Adipocyte (in vitro differentiated cells): ENCODE measurements around the gene SLC37A4.

ENCODE experiments used
- DNase-seq: peaks from one replicate; pipeline ENCODE4 v3.0.0-alpha.2; 2015; ENCODE audit warnings: low read depth
- H3K27me3 ChIP-seq: replicated peaks from 2 replicates; pipeline ENCODE4 v1.7.0; 2013; ENCODE audit warnings: mild to moderate bottlenecking, low read length, moderate library complexity; ENCODE audit not compliant: control insufficient read depth, insufficient read depth
- H3K36me3 ChIP-seq: 2 replicates; pipeline ENCODE4 v1.7.0; 2013; ENCODE audit warnings: low read length, mild to moderate bottlenecking, moderate library complexity; ENCODE audit not compliant: control insufficient read depth, insufficient read depth, severe bottlenecking
- H3K4me1 ChIP-seq: 2 replicates; pipeline ENCODE4 v1.7.0; 2013; ENCODE audit warnings: mild to moderate bottlenecking, low read length, moderate library complexity; ENCODE audit not compliant: control insufficient read depth, insufficient read depth
- H3K4me3 ChIP-seq: 2 replicates; pipeline ENCODE4 v1.7.0; 2013; ENCODE audit warnings: mild to moderate bottlenecking, low read length, moderate library complexity
- H3K9ac ChIP-seq: 2 replicates; pipeline ENCODE4 v1.7.0; 2013; ENCODE audit warnings: mild to moderate bottlenecking, low read length, moderate library complexity
- H3K9me3 ChIP-seq: 2 replicates; pipeline ENCODE4 v1.7.0; 2013; ENCODE audit warnings: mild to moderate bottlenecking, low read length, moderate library complexity; ENCODE audit not compliant: control insufficient read depth

Gene SLC37A4

DNA sequence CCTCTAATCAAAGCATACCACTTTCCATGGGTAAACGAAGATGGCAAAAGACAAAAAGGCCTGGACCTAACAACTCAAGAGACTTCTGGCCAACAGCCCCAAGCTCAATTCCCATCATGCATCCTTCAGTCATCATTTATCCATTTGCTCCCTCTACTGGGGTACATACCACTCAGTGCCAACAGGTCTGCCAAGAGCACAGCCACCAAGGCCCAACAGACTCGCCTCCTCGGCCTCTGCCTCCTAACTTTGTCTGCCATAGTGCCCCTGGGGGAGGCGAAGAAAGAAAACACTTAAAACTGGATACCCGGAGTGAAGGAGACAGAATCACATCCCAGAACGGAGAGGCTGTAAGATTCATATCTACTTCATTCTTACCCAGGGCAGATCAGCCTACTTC lies 25.2 kb upstream of the SLC37A4 start:
- Histone ChIP-seq H3K36me3 (peaks cover 44% of the 10 kb centered on the region), H3K27me3 (no peaks in the 10 kb centered on the region), H3K4me3 (peak overlapping the region; percentile 90), H3K4me1 (peaks cover 13% of the 10 kb centered on the region), H3K9ac (peak overlapping the region; percentile 90), H3K9me3 (no peaks in the 10 kb centered on the region)
- peak; percentile 54 for DNase-seq

DNA sequence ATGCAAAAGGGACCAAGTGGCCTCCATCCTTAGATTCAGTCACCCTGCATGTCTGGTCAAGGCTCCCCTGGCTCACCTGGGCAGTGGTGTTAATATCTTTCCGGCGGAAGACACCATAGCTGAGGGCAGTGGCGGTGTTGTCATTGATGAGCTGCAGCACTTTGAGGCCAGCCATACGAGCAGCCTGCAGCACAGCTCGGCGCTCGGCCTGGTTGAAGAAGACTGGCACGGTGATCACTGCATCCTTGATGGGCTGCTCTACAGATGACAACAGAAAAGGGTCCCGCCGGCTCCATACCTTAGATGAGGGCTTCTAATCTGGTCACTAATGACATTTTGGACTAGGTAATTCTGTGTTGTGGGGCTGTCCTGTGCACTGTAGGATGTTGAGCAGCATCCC lies 23.7 kb upstream of the SLC37A4 start:
- DNase-seq = no peak
- H3K4me1 ChIP-seq = peaks cover 13% of the 10 kb centered on the region
- H3K9me3 ChIP-seq = no peaks in the 10 kb centered on the region
- no peak overlapping the region for H3K4me3 ChIP-seq
- peaks cover 56% of the 10 kb centered on the region for H3K36me3 ChIP-seq
- H3K9ac ChIP-seq = no peak overlapping the region
- no peaks in the 10 kb centered on the region for H3K27me3 ChIP-seq

DNA sequence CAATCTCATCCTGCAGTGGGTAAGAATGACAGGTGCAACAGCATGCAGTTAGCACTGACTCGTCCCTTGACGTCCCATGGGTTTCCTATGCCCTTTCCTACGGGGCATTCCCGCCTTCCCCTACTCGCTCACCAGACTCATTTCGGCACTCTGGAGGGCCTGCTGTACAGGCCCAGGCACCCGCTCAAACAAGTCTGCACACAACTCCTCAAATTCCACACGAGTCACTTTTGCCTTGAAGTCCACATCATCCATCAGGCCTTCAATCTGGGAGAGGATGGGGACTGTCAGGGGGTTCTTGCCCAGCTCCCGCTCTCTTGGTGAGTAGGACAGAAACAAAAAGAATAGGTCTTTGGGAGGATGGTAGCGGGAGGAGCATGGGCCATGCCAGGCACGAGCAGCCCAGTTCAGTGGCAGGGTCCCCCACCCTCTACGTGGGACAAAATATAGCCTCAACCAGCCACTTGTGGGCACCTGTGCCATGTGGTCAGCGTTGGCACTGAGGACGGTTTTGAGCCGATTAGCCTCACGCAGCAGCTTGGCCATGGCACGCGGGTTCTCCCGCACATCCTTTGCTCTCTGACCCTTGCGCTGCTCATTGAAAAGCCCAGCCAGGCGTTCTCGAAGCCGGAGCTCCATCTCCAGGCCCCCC lies 21.6 kb upstream of the SLC37A4 start:
- Histone ChIP-seq H3K36me3 (peaks cover 77% of the 10 kb centered on the region), H3K27me3 (no peaks in the 10 kb centered on the region), H3K4me1 (peaks cover 9% of the 10 kb centered on the region), H3K9me3 (no peaks in the 10 kb centered on the region), H3K4me3 (no peak overlapping the region), H3K9ac (no peak overlapping the region)
- no peak for DNase-seq

DNA sequence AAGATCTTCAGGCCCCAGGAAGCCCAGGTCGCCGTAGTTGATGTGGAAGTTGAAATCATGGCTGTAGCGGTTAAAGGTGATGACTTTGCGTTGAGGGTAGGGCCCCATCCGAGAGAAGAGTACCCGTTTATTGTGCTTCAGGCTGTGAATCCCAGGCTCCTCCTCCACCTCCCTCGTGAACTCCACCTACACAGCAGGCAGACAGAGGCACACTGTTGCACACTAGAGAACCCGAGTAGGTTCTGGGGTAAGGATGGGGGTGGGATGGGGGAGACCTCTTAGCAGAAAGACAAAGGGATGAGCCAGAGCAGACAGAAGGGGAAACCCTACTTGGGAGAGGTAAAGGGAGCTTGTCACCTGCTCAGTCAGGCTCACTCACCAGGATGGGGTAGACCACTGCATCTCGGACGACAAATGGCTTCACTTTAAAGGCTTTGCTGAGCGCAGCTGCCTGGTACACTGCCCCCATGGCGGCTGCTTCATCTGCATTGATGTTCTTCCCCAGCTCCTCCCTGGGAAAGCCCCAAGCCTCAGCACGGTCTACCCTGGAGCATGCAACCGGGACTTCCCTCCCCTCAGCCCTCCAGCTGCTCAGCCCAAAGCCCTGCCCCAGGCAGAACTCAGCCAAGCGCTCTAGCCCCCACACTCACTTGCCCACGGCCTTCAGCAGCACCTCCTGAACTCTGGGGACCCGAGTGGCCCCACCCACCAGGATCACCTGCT lies 20.9 kb upstream of the SLC37A4 start:
- Histone ChIP-seq H3K4me3 (no peak overlapping the region), H3K4me1 (peaks cover 9% of the 10 kb centered on the region), H3K27me3 (no peaks in the 10 kb centered on the region), H3K9me3 (no peaks in the 10 kb centered on the region), H3K36me3 (peaks cover 84% of the 10 kb centered on the region), H3K9ac (no peak overlapping the region)
- no peak for DNase-seq

DNA sequence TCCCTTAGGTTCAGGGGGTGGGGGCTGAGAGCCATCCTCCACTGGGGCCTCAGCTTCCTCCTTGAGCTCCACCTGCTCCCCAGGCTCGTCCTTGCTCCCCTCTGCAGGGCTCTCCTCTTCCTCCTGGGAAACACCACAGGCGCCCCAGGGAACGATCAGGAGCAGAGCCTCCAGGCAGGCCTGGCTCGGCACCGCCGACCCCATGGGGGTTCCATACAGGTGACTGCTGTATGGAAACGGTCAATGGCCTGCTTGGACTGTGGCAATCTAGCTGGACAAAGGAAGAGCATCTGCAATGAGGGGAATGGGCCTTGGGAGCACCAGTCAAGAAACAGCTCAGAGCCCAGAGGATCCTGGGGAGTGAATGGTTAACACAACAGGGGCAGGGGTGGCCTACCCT lies 18.4 kb upstream of the SLC37A4 start:
- no peak overlapping the region for H3K9ac ChIP-seq
- H3K4me3 ChIP-seq = no peak overlapping the region
- H3K27me3 ChIP-seq = no peaks in the 10 kb centered on the region
- no peaks in the 10 kb centered on the region for H3K9me3 ChIP-seq
- peaks cover 92% of the 10 kb centered on the region for H3K36me3 ChIP-seq
- DNase-seq = no peak
- no peaks in the 10 kb centered on the region for H3K4me1 ChIP-seq

DNA sequence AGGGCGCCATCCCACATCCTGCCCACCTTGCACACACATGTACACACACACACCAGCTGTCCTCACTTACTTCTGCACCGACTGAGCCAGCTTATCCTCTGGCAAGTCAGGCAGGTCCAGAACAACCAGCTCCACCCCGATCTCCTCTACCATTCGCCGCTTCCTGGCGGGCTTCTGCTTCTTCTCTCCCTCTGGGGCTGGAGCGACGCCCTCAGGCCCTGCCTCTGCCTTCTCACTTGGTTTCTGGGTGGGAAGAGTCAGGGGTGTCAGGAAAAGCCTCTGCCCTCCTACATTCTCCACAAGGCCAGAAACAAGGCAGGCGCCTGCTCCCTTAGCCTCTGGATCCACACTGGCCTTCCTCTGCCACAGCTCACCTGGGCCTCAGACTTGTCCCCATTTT lies 18.0 kb upstream of the SLC37A4 start:
- no peaks in the 10 kb centered on the region for H3K4me1 ChIP-seq
- no peak overlapping the region for H3K4me3 ChIP-seq
- no peak for DNase-seq
- no peak overlapping the region for H3K9ac ChIP-seq
- H3K36me3 ChIP-seq = peaks cover 88% of the 10 kb centered on the region
- H3K27me3 ChIP-seq = no peaks in the 10 kb centered on the region
- no peaks in the 10 kb centered on the region for H3K9me3 ChIP-seq

DNA sequence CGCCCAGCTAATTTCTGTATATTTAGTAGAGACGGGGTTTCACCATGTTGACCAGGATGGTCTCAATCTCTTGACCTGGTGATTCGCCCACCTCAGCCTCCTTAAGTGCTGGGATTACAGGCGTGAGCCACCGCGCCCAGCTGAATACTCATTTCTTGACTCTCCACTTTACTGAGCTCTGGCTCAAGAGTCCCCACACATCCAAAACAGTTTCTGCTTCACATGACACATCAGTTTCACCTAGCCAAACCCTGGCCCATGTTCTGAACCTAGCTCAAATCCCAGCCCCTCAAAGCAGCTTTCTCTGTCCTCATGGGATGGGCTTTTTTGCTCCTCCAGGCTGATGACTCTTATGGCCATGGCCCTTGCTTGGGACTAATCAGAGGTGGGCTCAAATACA lies 16.5 kb upstream of the SLC37A4 start:
- no peaks in the 10 kb centered on the region for H3K9me3 ChIP-seq
- no peaks in the 10 kb centered on the region for H3K27me3 ChIP-seq
- no peaks in the 10 kb centered on the region for H3K4me1 ChIP-seq
- DNase-seq = no peak
- peaks cover 73% of the 10 kb centered on the region for H3K36me3 ChIP-seq
- H3K9ac ChIP-seq = no peak overlapping the region
- no peak overlapping the region for H3K4me3 ChIP-seq

DNA sequence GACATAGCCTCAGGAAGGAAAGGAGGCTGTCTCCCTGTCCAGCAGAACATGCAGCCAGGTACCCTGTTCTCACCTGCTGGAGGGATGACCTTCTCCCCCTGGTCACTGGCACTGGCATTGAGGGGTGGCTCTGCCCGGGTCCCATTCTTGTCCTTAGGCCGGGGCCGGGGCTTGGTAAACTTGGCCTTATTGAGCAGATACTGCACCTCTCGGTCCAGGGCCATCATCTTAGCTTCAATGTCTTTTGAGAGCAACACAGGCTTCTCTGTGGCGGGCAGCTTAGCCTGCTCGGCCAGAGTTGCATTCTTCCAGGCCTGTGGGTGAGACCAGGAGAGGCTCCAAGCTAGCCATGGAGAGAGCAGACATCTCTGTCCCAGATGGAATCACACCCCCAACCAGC lies 15.8 kb upstream of the SLC37A4 start:
- no peak overlapping the region for H3K4me3 ChIP-seq
- peaks cover 66% of the 10 kb centered on the region for H3K36me3 ChIP-seq
- no peak overlapping the region for H3K9ac ChIP-seq
- no peaks in the 10 kb centered on the region for H3K4me1 ChIP-seq
- H3K9me3 ChIP-seq = no peaks in the 10 kb centered on the region
- DNase-seq = no peak
- no peaks in the 10 kb centered on the region for H3K27me3 ChIP-seq

DNA sequence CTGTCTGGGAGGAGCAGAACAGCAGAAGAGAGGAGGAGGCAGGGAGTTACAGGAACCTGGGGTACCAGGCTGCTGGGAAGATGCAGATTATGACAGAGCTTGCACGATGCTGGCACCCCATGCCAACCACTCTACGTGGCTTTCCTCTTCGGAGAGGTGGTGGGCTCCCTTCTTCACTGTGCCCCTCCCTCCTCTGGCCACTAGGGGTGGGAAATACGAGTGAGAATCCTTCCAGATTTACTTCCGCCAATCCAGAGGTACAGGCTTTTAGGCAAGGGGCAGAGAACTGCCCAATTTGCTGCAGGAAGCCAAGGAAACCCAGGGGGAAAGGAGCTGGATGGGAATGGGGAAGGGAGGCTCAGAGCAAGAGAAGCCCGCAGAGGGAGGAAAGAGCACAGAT lies 14.0 kb upstream of the SLC37A4 start:
- DNase-seq = no peak
- H3K36me3 ChIP-seq = peaks cover 51% of the 10 kb centered on the region
- no peaks in the 10 kb centered on the region for H3K9me3 ChIP-seq
- H3K27me3 ChIP-seq = no peaks in the 10 kb centered on the region
- no peak overlapping the region for H3K9ac ChIP-seq
- no peaks in the 10 kb centered on the region for H3K4me1 ChIP-seq
- no peak overlapping the region for H3K4me3 ChIP-seq

DNA sequence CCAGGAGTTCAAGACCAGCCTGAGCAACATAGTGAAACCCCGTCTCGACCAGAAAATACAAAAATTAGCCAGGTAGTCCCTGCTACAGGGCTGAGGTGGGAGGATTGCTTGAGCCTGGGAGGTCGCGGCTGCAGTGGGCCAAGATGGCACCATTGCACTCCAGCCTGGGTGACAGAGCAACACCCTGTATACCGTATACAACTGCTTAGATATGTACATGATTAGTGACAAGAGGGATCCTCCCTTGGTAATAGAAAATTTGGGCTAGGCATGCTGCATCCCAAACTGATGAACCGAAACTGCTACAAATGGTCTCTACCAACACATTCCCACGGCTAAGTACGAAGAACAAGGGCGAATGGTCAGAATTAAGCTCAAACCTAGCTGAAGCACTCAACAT lies 12.2 kb upstream of the SLC37A4 start:
- H3K36me3 ChIP-seq = peaks cover 33% of the 10 kb centered on the region
- no peaks in the 10 kb centered on the region for H3K27me3 ChIP-seq
- no peak overlapping the region for H3K4me3 ChIP-seq
- no peaks in the 10 kb centered on the region for H3K4me1 ChIP-seq
- H3K9me3 ChIP-seq = no peaks in the 10 kb centered on the region
- H3K9ac ChIP-seq = no peak overlapping the region
- DNase-seq = no peak

DNA sequence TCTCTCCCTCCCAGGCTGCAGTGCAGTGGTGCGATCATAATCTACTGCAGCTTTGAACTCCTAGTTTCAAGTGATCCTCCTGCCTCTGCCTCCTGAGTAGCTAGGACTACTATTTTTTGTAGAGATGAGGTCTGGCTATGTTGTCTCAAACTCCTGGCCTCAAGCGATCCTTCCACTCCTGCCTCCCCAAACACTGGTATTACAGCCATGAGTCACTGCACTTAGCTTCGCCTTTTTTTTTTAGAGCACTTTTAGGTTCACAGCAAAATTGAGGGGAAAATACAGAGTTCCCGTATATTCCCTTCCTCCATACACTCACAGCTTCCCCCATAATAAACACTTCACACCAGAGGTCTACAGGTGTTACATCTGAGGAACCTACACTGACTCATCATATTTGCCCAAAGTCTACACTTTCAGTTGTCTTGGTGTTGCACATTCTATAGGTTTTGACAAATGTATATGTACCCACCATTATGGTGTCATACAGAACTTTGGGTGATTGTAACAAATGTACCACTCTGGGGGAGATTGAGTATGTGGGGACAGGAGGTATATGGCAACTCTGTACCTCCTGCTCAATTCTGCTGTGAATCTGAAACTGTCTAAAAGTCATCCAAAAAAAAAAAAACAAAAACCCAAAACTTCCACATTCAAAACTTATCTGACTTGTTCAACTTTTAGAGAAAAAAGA lies 11.3 kb upstream of the SLC37A4 start:
- DNase-seq = no peak
- H3K4me1 ChIP-seq = no peaks in the 10 kb centered on the region
- peaks cover 23% of the 10 kb centered on the region for H3K36me3 ChIP-seq
- H3K9ac ChIP-seq = no peak overlapping the region
- no peaks in the 10 kb centered on the region for H3K27me3 ChIP-seq
- no peak overlapping the region for H3K4me3 ChIP-seq
- H3K9me3 ChIP-seq = no peaks in the 10 kb centered on the region
